Measurements from ENCODE around the gene SARS1. TPM values are rescaled to one million over a fixed set of nuclear protein-coding genes. Genes with fewer than 3 reads are reported as not detected.

Gene SARS1
- total and polyA plus RNA-seq, 2 donors, result 72.2 to 109 TPM

DNA sequence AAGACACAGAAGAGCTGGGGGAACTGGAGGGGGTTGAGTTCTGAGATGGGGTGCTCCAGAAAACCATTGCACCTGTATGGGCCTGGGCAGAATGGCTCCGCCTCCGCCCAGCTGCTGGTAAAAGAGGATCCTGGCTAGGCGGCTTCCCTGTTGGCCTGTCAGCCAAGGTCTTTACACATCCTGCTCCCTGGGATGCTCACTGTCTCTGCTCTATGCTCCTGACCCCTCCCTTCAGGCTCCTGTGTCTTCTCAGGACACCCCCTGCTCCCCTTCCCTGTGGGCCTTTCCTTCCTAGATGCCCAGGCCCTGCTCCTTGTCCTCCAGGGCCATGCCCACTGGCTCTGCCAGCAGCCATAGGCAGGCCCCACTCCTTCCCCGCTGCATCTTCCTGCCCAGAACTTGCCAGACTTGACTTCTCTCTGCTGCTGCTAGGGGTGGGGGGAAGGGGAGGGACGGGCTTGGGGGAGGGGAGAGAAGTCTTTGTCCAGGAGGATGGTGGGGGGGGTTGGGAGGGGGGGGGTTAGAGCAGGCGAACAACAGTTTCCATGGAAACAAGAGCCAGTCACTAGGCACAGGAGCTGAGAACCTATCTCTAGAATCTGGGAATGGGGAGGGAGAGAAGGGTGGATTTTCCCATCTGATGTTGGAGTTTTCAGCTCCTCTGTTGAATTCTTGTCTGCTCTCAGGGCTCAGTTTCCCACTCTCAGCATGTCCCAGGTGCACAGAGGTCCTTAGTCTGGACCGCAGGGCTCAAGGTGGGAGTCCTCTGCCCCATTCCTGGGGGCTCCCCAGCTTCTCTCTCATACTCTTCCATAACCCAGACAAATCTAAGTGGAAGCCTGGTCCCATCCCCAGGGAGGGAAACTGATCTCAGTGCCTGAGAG, 46.2 kb downstream of the SARS1 start:
- H3K4me3 ChIP-seq (ENCODE audit: low read length in 2 of 2), result no peak overlapping the region

DNA sequence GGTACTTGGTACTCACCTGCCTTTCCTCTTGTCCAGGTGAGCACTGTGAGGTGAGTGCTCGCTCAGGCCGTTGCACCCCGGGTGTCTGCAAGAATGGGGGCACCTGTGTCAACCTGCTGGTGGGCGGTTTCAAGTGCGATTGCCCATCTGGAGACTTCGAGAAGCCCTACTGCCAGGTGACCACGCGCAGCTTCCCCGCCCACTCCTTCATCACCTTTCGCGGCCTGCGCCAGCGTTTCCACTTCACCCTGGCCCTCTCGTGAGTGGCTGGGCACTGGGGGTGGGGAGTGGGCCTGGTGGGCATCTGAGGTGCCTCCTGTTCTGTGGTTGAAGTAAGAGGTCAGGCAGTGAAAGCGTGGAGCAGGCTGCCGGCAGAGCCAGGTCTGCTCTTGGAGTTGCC, 47.3 kb downstream of the SARS1 start:
- Histone ChIP-seq H3K9me3 (ENCODE audit: control insufficient read depth in 2 of 2, insufficient read depth in 1 of 2, low read length in 1 of 2) (no peaks in the 10 kb centered on the region), H3K27me3 (ENCODE audit: control insufficient read depth in 2 of 2, insufficient read depth in 1 of 2, low read length in 1 of 2) (no peaks in the 10 kb centered on the region), H3K27ac (ENCODE audit: low read depth in 1 of 2, low read length in 1 of 2) (no peak overlapping the region), H3K4me1 (ENCODE audit: control insufficient read depth in 2 of 2, insufficient read depth in 2 of 2, low read length in 2 of 2) (no peaks in the 10 kb centered on the region), H3K36me3 (ENCODE audit: control insufficient read depth in 2 of 2, insufficient read depth in 2 of 2, low read length in 1 of 2) (peaks cover 0 to 2% of the 10 kb centered on the region in 2 donors), H3K4me3 (ENCODE audit: low read length in 2 of 2) (no peak overlapping the region)
- DNase-seq (ENCODE audit: low read depth in 6 of 9, low spot score in 9 of 9), result no peak
- 95% methylated on average over 16 of the region's 16 CpGs for WGBS

More for the DNA sequence above, 46.2 kb downstream of the SARS1 start:
- Histone ChIP-seq H3K36me3 (ENCODE audit: control insufficient read depth in 2 of 2, insufficient read depth in 2 of 2, low read length in 1 of 2) (peaks cover 0 to 2% of the 10 kb centered on the region in 2 donors), H3K4me1 (ENCODE audit: control insufficient read depth in 2 of 2, insufficient read depth in 2 of 2, low read length in 2 of 2) (peaks cover 0 to 2% of the 10 kb centered on the region in 2 donors), H3K27me3 (ENCODE audit: control insufficient read depth in 2 of 2, insufficient read depth in 1 of 2, low read length in 1 of 2) (peaks cover 0 to 2% of the 10 kb centered on the region in 2 donors), H3K9me3 (ENCODE audit: control insufficient read depth in 2 of 2, insufficient read depth in 1 of 2, low read length in 1 of 2) (no peaks in the 10 kb centered on the region), H3K27ac (ENCODE audit: low read depth in 1 of 2, low read length in 1 of 2) (no peak overlapping the region)
- 87% methylated on average over 7 of the region's 7 CpGs for WGBS
- DNase-seq (ENCODE audit: low read depth in 6 of 9, low spot score in 9 of 9), result no peak

GRCh38 chr1:109261578-109261977, 47.9 kb downstream of the SARS1 start:
- peaks cover 0 to 2% of the 10 kb centered on the region in 2 donors for H3K36me3 ChIP-seq (ENCODE audit: control insufficient read depth in 2 of 2, insufficient read depth in 2 of 2, low read length in 1 of 2)
- H3K4me3 ChIP-seq (ENCODE audit: low read length in 2 of 2), result no peak overlapping the region
- H3K27ac ChIP-seq (ENCODE audit: low read depth in 1 of 2, low read length in 1 of 2), result no peak overlapping the region
- WGBS, result 94% methylated on average over 6 of the region's 6 CpGs
- no peaks in the 10 kb centered on the region for H3K9me3 ChIP-seq (ENCODE audit: control insufficient read depth in 2 of 2, insufficient read depth in 1 of 2, low read length in 1 of 2)
- no peak for DNase-seq (ENCODE audit: low read depth in 6 of 9, low spot score in 9 of 9)
- H3K27me3 ChIP-seq (ENCODE audit: control insufficient read depth in 2 of 2, insufficient read depth in 1 of 2, low read length in 1 of 2), result no peaks in the 10 kb centered on the region
- no peaks in the 10 kb centered on the region for H3K4me1 ChIP-seq (ENCODE audit: control insufficient read depth in 2 of 2, insufficient read depth in 2 of 2, low read length in 2 of 2)

DNA sequence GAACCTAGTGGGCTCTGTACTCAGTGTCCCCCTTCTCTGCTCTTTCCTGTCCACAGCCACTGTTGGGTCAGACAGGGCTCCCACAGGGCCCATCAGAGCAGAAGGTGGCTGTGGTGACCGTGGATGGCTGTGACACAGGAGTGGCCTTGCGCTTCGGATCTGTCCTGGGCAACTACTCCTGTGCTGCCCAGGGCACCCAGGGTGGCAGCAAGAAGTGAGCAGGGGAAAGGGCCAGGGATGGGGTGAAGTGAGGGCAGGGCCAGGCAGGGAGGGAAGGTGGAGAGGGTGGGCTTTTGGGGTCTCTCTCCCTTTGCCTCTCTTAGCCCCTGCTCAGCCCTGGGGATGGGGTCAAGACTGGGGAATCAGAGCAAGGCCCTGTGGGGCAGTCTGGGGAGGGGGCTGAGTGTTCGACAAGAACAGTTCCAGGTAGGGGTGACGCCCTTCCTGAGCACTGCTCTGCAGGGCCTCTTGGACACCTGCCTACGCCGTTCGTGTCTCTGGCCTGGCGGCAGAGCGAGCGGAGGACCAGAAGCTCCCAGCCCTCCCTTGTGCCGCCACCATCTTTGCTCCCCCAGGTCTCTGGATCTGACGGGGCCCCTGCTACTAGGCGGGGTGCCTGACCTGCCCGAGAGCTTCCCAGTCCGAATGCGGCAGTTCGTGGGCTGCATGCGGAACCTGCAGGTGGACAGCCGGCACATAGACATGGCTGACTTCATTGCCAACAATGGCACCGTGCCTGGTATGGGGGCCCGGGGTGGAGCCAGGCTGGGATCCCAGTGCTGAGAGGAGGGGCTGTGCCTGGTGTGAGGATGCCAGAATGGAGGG, 48.7 kb downstream of the SARS1 start:
- H3K27ac ChIP-seq (ENCODE audit: low read depth in 1 of 2, low read length in 1 of 2), result no peak overlapping the region
- H3K4me3 ChIP-seq (ENCODE audit: low read length in 2 of 2), result no peak overlapping the region
- DNase-seq (ENCODE audit: low read depth in 6 of 9, low spot score in 9 of 9), result no peak

DNA sequence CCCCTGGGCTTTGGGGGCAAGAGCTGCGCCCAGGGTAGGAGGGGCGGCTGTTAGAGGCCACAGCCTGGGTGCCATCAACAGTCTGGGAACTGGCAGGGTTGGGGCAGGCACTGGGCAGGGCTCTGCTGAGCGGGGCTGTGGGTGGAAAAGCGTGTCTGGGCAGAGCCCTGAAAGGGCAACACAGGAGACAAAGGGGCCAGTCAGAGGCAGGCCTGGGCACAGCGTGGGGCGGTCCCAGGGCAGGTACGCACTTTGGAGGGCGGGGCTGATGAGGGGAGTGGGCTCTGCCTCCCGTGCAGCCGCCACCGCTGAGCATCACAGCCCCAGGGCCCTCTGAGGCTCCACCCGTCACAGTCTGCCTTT, 49.5 kb downstream of the SARS1 start:
- H3K4me3 ChIP-seq (ENCODE audit: low read length in 2 of 2), result no peak overlapping the region
- H3K27me3 ChIP-seq (ENCODE audit: control insufficient read depth in 2 of 2, insufficient read depth in 1 of 2, low read length in 1 of 2), result no peaks in the 10 kb centered on the region
- no peak for DNase-seq (ENCODE audit: low read depth in 6 of 9, low spot score in 9 of 9)
- WGBS, result 67% methylated on average over 12 of the region's 12 CpGs
- H3K9me3 ChIP-seq (ENCODE audit: control insufficient read depth in 2 of 2, insufficient read depth in 1 of 2, low read length in 1 of 2), result no peaks in the 10 kb centered on the region
- no peaks in the 10 kb centered on the region for H3K4me1 ChIP-seq (ENCODE audit: control insufficient read depth in 2 of 2, insufficient read depth in 2 of 2, low read length in 2 of 2)
- H3K27ac ChIP-seq (ENCODE audit: low read depth in 1 of 2, low read length in 1 of 2), result no peak overlapping the region
- H3K36me3 ChIP-seq (ENCODE audit: control insufficient read depth in 2 of 2, insufficient read depth in 2 of 2, low read length in 1 of 2), result peaks cover 2 to 4% of the 10 kb centered on the region in 2 donors

More for the DNA sequence above, 48.7 kb downstream of the SARS1 start:
- H3K36me3 ChIP-seq (ENCODE audit: control insufficient read depth in 2 of 2, insufficient read depth in 2 of 2, low read length in 1 of 2), result peaks cover 0 to 2% of the 10 kb centered on the region in 2 donors
- 91% methylated on average over 22 of the region's 22 CpGs for WGBS
- H3K27me3 ChIP-seq (ENCODE audit: control insufficient read depth in 2 of 2, insufficient read depth in 1 of 2, low read length in 1 of 2), result no peaks in the 10 kb centered on the region
- H3K4me1 ChIP-seq (ENCODE audit: control insufficient read depth in 2 of 2, insufficient read depth in 2 of 2, low read length in 2 of 2), result no peaks in the 10 kb centered on the region
- H3K9me3 ChIP-seq (ENCODE audit: control insufficient read depth in 2 of 2, insufficient read depth in 1 of 2, low read length in 1 of 2), result no peaks in the 10 kb centered on the region

- Histone ChIP-seq H3K27ac (ENCODE audit: low read depth in 1 of 2, low read length in 1 of 2) (no peak overlapping the region), H3K27me3 (ENCODE audit: control insufficient read depth in 2 of 2, insufficient read depth in 1 of 2, low read length in 1 of 2) (no peaks in the 10 kb centered on the region), H3K4me3 (ENCODE audit: low read length in 2 of 2) (no peak overlapping the region), H3K4me1 (ENCODE audit: control insufficient read depth in 2 of 2, insufficient read depth in 2 of 2, low read length in 2 of 2) (no peaks in the 10 kb centered on the region), H3K36me3 (ENCODE audit: control insufficient read depth in 2 of 2, insufficient read depth in 2 of 2, low read length in 1 of 2) (peaks cover 2 to 4% of the 10 kb centered on the region in 2 donors), H3K9me3 (ENCODE audit: control insufficient read depth in 2 of 2, insufficient read depth in 1 of 2, low read length in 1 of 2) (no peaks in the 10 kb centered on the region)
- WGBS, result 59% methylated on average over 29 of the region's 29 CpGs
- DNase-seq (ENCODE audit: low read depth in 6 of 9, low spot score in 9 of 9), result peak in 7 of 9 donors; percentile 35 to 74 (median 50)
Measured at GRCh38 chr1:109263597-109264378, 50.1 kb downstream of the SARS1 start.

DNA sequence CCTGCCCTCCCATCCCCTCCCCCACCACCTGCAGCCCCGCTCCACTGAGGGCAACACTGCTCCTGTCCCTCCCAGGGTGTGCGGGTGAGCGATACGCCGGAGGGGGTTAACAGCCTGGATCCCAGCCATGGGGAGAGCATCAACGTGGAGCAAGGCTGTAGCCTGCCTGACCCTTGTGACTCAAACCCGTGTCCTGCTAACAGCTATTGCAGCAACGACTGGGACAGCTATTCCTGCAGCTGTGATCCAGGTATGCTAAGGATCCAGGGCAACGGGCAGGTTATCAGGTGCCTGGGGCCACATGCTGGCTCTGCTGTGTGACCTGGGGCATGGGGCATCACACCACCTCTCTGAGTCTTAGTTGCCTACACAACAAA, 50.6 kb downstream of the SARS1 start:
- no peak for DNase-seq (ENCODE audit: low read depth in 6 of 9, low spot score in 9 of 9)
- no peaks in the 10 kb centered on the region for H3K4me1 ChIP-seq (ENCODE audit: control insufficient read depth in 2 of 2, insufficient read depth in 2 of 2, low read length in 2 of 2)

GRCh38 chr1:109265016-109265415, 51.3 kb downstream of the SARS1 start:
- Histone ChIP-seq H3K36me3 (ENCODE audit: control insufficient read depth in 2 of 2, insufficient read depth in 2 of 2, low read length in 1 of 2) (peaks cover 0 to 9% of the 10 kb centered on the region in 2 donors), H3K9me3 (ENCODE audit: control insufficient read depth in 2 of 2, insufficient read depth in 1 of 2, low read length in 1 of 2) (no peaks in the 10 kb centered on the region), H3K27ac (ENCODE audit: low read depth in 1 of 2, low read length in 1 of 2) (no peak overlapping the region), H3K4me3 (ENCODE audit: low read length in 2 of 2) (no peak overlapping the region), H3K4me1 (ENCODE audit: control insufficient read depth in 2 of 2, insufficient read depth in 2 of 2, low read length in 2 of 2) (no peaks in the 10 kb centered on the region), H3K27me3 (ENCODE audit: control insufficient read depth in 2 of 2, insufficient read depth in 1 of 2, low read length in 1 of 2) (no peaks in the 10 kb centered on the region)
- 96% methylated on average over 4 of the region's 4 CpGs for WGBS
- DNase-seq (ENCODE audit: low read depth in 6 of 9, low spot score in 9 of 9), result no peak

More for the DNA sequence above, 50.6 kb downstream of the SARS1 start:
- no peak overlapping the region for H3K27ac ChIP-seq (ENCODE audit: low read depth in 1 of 2, low read length in 1 of 2)
- no peaks in the 10 kb centered on the region for H3K27me3 ChIP-seq (ENCODE audit: control insufficient read depth in 2 of 2, insufficient read depth in 1 of 2, low read length in 1 of 2)
- H3K4me3 ChIP-seq (ENCODE audit: low read length in 2 of 2), result no peak overlapping the region
- WGBS, result 93% methylated on average over 9 of the region's 9 CpGs
- no peaks in the 10 kb centered on the region for H3K9me3 ChIP-seq (ENCODE audit: control insufficient read depth in 2 of 2, insufficient read depth in 1 of 2, low read length in 1 of 2)
- H3K36me3 ChIP-seq (ENCODE audit: control insufficient read depth in 2 of 2, insufficient read depth in 2 of 2, low read length in 1 of 2), result peaks cover 2 to 4% of the 10 kb centered on the region in 2 donors

All from thymus (tissue), 11 donors.